ENCODE results near the gene DMRT3.

DMRT3 gene

GRCh38 chr9:1005043-1005667 lies 28.7 kb downstream of the DMRT3 start:
- DNase-seq = no peak

GRCh38 chr9:1007312-1007711 lies 30.9 kb downstream of the DMRT3 start:
- no peak for DNase-seq

- no peak for DNase-seq
These were observed 31.8 kb downstream of the DMRT3 start for GRCh38 chr9:1008216-1008615.

- DNase-seq = peak; percentile 60
These were observed 32.7 kb downstream of the DMRT3 start for GRCh38 chr9:1009101-1009707.

GRCh38 chr9:1013021-1013420 lies 36.6 kb downstream of the DMRT3 start:
- DNase-seq = no peak

- no peak for DNase-seq
These were observed 37.8 kb downstream of the DMRT3 start for GRCh38 chr9:1014225-1014624.

GRCh38 chr9:1014640-1015039 lies 38.2 kb downstream of the DMRT3 start:
- no peak for DNase-seq

GRCh38 chr9:1018121-1018520 lies 41.7 kb downstream of the DMRT3 start:
- DNase-seq = no peak

GRCh38 chr9:1024112-1024511 lies 47.7 kb downstream of the DMRT3 start:
- DNase-seq = no peak

GRCh38 chr9:1025131-1025530 lies 48.7 kb downstream of the DMRT3 start:
- DNase-seq = no peak

GRCh38 chr9:1026219-1026618 lies 49.8 kb downstream of the DMRT3 start:
- DNase-seq = no peak

- no peak for DNase-seq
These were observed 52.2 kb downstream of the DMRT3 start for GRCh38 chr9:1028501-1029190.

GRCh38 chr9:1031951-1032601 lies 55.6 kb downstream of the DMRT3 start:
- DNase-seq = no peak

GRCh38 chr9:1034271-1034670 lies 57.8 kb downstream of the DMRT3 start:
- no peak for DNase-seq

- no peak for DNase-seq
These were observed 63.1 kb downstream of the DMRT3 start for GRCh38 chr9:1039589-1039988.
